CD1c-positive myeloid dendritic cell (primary cell): ENCODE measurements around the gene COX15.
A peak's percentile ranks its signal among the peaks of the same experiment; 100 is the strongest.
"Not testable (repeated sequence)": the region's sequence is repeated elsewhere in the genome, so short reads cannot be mapped to it uniquely, and the experiment has no call there.

Source experiments
- DNase-seq: peaks from one replicate; pipeline ENCODE4 v3.0.0-alpha.2; 2016; ENCODE audit errors: extremely low spot score

Gene COX15

DNA sequence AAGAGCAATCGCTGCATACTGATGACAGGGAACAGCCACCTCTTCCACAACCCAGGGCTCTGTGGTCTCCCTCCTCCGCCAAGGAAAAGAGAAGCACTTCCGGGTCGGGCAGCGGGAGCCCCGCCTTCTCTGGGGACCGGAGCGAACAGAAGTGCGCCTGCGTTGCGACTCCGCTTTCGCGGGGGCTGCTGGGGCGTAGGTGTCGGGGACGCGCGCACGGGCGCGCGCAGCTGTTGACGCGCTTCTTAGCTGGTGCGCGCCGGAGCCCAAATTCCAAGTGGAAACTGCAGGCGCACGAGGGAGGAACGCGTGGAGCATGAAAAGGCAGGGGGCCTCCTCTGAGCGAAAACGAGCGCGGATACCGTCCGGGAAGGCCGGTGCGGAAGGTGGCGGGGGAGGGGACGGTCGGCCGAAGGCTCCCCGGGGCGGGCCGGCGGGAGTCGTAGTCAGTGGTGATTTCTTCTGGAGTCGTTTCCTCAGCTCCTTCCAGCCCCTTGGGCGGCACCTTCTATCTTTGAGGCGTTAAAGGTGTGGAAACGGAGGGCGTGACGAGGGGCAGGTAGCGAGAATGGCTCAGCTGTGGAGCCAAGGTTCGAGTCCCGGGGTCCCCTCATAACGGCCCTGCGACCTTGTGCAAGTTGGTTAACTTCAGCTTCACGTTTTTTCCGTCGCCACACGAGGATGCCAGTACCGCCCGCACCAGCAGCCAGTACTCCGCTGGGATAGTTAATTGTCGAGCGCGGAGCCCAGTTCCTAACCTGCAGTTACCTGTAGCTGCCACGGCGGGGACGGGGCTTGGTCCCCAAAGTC is at the start of gene COX15, which contains the start of gene CUTC:
Gene COX15, minus strand, starts transcription at position 95 of the 810 bp plus-strand sequence. Its CDS starts 78 bp downstream, at position 17.
Gene CUTC, plus strand, starts transcription at position 202 of the 810 bp plus-strand sequence. Its CDS starts 115 bp downstream, at position 317.
- peak; percentile 98 for DNase-seq

DNA sequence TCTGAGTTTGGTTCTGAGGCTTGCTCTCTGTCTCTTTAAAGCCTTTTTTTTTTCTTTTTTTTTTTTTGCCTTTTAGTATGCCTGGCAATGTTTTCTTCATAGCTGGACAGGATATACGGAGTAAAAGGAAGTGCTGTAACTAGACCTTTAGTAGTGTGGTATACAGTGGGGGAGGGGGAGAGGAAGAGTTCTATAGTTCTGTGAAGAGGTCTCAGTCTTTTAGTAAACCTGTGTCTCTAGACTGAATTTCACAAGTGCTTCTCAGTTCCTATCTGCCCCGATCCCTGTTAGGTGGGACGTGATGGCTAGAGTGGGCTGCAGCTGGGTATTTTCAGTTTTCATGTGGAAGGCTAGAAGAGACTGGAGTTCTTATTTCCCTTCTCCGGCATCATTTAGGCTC is 47.4 kb upstream of the COX15 start:
- peak; percentile 24 for DNase-seq

- DNase-seq, result no peak
These were observed 46.2 kb upstream of the COX15 start for GRCh38 chr10:99777918-99778714.

GRCh38 chr10:99775850-99776249 is 43.9 kb upstream of the COX15 start:
- peak; percentile 75 for DNase-seq

GRCh38 chr10:99770408-99771045 is 38.6 kb upstream of the COX15 start:
- no peak for DNase-seq

DNA sequence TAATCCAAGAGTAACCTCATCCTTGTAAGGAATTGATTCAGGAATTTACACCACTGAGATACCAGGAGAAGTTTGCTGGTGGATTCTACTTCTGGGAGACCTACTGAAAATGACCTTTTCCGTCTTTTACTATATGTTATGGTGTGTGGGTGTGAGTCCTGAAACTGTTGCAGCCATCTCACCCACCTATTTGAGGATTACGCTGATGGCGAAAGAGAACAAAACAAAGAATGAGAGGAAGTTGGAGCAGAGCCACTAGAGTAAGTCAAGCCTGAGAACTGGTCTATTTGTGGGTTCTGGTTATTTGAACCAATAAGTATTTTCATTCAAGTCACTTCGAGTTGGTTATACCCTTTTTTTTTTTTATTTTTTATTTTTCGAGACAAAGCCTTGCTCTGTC is 37.8 kb upstream of the COX15 start:
- DNase-seq, result peak; percentile 64

GRCh38 chr10:99768556-99768955 is 36.6 kb upstream of the COX15 start:
- no peak for DNase-seq

- DNase-seq, result no peak
These were observed 36.0 kb upstream of the COX15 start for GRCh38 chr10:99767901-99768300.

DNA sequence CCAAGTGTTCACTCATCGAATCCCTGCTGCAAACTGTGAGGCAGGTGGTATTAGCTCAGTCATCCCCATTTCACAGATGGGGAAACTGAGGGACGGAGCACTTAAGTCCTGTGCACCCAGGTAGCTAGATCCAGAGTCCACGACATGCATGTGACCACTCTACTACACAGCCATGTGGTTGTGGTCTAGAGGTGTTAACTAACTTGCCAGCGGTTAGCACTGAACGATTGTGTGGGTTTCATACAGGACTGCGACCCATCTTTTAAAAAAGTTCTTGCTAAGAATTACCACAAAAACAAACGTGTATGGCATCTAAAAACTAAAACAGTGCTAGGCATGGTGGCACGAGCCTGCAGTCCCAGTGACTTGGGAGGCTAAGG is 34.4 kb upstream of the COX15 start:
- no peak for DNase-seq

GRCh38 chr10:99765672-99766301 is 33.9 kb upstream of the COX15 start:
- DNase-seq, result peak; percentile 18

DNA sequence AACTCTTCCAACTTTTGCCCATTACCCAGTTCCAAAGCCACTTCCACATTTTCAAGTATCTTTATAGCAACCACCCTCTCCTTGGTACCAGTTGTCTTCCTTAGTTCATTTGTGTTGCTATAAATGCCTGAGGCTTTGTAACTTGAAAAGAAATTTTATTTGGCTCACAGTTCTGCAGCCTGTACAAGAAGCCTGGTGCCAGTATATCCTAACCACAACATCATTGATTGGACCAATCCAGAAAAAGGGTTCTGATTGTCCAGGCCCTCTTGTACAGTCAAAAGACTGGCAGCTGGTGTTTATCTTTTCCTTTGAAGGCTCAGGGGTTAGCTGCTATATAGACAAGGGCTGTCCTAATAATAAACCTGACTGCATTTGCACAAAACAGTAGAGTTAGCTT is 29.4 kb upstream of the COX15 start:
- DNase-seq, result no peak

DNA sequence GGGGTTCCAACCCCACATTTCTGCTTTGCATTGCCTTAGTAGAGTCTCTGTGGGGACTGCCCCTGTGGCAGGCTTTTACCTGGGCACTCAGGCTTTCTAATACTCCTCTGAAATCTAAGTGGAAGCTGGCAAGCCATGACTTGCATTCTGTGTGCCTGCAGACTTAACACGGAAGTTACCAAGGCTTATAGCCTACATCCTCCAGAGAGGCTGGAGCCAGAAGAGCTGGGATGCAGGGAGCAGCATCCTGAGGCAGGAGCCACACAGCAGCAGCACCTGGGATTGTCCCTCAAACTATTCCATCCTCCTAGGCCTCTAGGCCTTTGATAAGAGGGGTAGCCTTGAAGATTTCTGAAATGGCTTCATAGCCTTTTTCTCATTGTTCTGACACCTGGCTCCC is 28.4 kb upstream of the COX15 start:
- DNase-seq, result no peak

GRCh38 chr10:99758211-99758891 is 26.4 kb upstream of the COX15 start:
- no peak for DNase-seq

GRCh38 chr10:99756159-99756558 is 24.2 kb upstream of the COX15 start:
- DNase-seq, result no peak

DNA sequence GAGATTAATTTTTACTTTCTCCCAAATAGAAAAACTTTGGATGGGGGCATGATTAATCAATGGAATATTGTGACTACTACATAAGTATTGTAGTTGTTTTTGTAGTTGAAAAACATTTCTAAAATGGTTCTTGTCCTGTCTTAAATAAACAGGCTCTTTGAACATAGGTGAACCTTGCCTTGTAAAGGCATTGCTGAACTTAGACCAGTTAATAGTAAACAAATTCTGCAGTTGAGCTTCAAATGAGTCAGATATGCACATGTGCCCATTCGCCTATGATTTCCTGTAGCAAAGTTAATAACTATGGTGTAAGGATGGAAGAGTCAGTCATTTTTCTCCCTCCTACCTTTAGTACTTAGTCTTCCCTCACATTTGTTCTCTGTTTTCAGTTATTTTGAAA is 22.7 kb upstream of the COX15 start:
- no peak for DNase-seq

DNA sequence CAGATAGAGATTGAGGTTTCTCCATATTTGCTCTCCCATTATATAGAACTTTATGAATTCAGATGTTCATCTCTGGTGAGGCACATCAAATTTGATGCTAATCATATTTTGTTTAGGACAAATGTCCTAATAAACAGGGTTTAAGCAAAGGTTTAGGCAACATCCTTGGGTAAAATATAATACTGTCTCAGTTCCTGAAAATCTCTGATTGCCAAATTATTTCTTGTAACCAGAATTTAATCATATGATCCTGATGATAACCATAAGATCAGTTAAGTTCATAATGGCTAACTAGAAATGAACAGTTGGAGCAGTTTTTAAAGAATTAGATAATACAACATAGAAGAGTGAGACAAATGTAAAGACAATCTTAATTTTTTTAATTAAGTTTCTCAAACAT is 18.7 kb upstream of the COX15 start:
- peak; percentile 28 for DNase-seq

DNA sequence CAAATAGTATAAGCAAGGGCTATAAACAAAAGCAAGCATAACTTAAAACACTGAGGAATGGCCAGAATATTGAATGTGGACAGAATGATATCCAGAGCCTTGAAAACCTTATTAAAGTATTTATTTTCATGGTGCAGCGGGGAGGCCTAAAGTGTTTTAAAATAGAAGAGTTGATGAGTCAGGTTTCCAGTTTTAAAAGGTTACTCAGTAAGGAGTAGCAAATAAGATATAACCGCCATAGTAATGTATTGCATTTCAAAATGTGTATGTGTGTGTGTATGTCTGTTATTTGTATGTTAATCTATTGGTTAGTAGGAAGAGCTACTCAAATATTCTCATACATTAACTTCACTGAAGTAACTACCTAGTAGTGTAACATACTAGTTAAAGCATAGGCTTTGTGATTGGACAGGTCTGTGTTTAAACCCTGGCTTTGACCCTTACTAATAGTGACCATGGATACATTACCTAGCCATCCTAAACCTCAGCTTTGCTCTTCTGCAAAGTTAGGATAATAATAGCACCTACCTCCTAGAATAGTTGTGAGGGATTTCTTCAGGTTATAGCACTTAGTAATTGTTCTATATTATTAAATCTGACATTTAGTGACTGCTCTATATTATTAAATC is 17.0 kb upstream of the COX15 start:
- DNase-seq, result no peak

GRCh38 chr10:99746166-99746565 is 14.2 kb upstream of the COX15 start:
- not testable (repeated sequence) for DNase-seq

- no peak for DNase-seq
These were observed 11.9 kb upstream of the COX15 start for GRCh38 chr10:99743841-99744240.

GRCh38 chr10:99742701-99743100 is 10.8 kb upstream of the COX15 start:
- no peak for DNase-seq

DNA sequence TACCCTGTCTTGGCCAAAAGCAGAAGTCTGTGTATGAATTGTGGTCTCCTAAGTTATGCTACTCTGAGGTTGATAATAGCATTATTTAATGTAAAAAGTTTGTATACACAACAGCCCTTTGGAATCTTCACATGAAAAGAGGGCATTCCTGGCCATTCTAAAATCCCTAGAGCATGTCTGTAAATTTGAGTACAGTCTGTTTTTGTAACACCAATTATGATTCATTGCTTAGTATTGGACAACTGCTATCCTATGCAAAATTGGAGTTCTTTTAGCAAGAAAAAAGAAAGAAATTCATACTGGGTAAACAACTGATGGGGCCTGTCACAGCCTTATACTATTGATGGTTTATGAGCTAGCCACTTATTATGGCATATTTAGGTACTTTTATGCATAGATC is 10.3 kb upstream of the COX15 start:
- DNase-seq, result no peak
